Measurements from ENCODE around the gene PRKAG2. TPM values are rescaled to one million over a fixed set of nuclear protein-coding genes. Genes with fewer than 3 reads are reported as not detected.

Gene PRKAG2
- total RNA-seq, 1 donor from 2014 or later, result 15.7 TPM

DNA sequence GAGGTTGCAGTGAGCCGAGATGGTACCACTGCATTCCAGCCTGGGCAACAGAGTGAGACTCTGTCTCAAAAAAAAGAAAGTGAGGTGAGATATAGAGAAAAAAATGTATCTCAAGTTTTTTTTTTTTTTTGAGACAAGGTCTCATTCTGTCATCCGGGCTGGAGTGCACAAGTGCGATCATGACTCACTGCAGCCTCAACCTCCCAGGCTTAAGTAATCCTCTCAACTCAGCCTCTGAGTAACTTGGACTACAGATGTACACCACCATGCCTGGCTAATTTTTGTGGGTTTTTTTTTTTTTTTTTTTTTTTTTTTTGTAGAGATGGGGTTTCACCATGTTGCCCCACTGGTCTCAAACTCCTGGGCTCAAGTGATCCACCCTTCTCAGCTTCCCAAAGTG, 303.9 kb downstream of the PRKAG2 start:
- intact Hi-C loops (cut with micrococcal nuclease), result loop anchor here (5.0 kb wide), 1 partner anchor 184 kb away; no protein-coding TSS in a partner anchor

DNA sequence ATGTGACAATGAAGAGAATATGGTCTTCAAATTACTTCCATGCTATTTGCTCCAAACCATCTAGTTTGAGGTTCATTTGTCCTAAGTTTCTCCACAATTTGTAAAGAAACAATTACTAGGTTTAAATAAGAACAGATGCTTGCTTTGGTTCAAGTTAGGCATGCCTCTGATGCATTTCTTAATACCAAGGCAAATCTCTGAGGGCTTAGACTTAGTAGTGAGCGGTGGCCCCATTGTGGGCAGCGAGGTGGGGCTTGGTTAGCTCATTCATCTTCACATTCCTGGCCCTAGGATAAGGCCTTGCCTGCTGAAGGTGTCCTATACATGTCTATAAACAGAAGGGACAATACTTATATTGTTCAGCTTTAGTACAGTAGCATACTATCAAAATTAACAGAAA, 304.8 kb downstream of the PRKAG2 start:
- intact Hi-C loops (cut with micrococcal nuclease), result loop anchor here (5.0 kb wide), 1 partner anchor 185 kb away; no protein-coding TSS in a partner anchor

DNA sequence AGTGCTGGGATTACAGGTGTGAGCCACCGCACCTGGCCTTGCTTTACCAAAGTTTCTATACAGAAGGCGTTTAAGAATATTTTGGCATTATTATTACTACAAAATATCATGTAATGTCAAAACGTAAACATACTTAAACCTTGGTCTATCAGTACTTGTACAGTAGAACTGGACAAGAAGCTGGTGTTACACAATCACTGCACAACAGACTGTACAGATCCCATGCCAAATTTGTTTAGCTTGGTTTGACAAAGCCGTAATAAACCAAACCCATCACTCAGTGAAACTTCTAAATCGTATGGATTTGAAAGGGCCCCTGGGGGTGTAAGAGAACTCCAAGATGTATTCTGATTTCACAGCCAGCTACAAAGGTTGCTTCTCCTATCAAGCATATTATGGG, 305.4 kb downstream of the PRKAG2 start:
- intact Hi-C loops (cut with micrococcal nuclease), result loop anchor here (5.0 kb wide), 1 partner anchor 186 kb away; no protein-coding TSS in a partner anchor

DNA sequence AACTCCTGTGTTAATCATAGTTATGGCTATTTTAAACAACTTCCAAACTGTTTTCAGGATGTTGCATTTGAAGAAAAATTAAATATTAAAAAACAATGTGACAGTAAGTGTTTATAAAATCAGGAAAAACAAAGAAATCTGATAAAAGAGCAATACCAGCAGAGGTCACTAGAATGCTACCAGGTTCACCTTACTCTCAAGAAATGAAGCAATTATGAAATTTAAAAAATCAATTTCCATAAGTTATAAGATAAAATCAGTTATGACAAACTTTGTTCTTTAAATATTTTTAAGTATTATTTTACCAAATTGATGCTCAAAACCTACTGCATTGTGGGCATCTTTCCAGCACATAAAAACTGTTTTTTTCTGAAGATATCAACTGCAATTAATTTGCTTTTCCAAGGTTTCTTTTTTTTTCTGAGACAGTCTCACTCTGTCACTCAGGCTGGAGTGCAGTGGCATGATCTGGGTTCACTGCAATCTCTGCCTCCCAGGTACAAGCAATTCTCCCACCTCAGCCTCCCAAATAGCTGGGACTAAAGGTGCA, 306.5 kb downstream of the PRKAG2 start:
- intact Hi-C loops (cut with micrococcal nuclease), result loop anchor here (5.0 kb wide), 1 partner anchor 187 kb away; no protein-coding TSS in a partner anchor

DNA sequence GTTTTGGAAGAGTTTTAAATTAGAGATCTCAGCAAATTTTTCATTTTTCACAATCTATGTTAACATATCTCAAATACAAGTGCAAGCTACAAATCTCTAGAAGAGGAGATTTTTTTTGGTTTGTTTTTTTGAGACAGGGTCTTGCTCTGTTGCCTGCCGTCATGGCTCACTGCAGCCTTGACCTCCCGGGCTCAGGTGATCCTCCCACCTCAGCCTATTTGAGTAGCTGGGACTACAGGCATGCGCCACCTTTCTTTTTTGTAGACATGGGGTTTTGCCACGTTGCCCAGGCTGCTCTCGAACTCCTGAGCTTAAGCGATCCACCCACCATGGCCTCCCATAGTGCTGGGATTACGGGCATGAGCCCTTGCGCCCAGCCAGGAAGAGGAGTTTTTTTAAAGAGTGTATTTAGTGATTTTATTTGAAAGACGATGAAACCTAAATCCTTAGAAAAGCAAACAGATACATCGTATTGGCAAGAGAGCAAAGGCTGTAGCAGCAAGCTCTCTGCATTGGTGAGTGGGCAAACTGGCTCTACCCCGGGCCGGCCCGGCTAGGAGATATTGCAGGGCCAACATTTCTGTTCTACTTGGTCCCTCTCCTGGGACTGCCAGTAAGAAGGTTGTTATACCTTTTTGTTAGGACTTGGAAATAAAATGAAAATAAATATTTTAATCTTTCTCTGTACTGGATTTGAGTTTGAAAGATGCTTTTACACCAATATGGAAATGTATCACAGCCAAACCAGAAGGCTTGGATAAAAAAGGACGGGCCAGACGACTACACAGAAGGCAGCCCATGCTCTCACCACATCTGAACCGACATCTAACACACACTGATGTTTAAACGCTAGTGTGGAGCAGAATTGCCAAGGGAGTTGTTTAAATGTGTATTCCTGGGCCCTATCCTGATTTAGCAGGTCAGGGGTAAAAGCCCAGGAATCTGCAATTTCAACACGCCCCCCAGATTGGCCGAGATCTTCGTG, 307.7 kb downstream of the PRKAG2 start:
- intact Hi-C loops (cut with micrococcal nuclease), result no loop called here

DNA sequence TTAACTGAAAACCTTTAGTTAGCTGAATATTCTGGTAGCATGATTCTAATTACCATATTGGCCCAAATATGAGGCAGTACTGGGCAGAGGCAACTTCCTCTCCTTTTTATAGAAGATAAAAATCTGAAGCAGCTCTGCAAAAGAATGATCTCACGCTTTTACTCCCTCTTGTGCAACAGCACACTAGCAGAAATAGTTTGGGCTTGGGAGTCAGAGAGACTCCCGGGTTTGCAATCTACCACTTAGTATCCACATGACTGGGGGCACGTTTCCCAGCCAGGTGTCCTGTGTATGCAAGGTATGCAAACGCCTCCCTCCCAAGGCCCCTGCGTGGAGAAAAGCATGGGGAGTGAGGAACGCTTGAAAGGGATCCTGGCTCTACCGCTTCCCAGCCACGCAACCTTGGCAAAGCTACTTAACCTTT, 310.0 kb downstream of the PRKAG2 start:
- intact Hi-C loops (cut with micrococcal nuclease), result no loop called here

DNA sequence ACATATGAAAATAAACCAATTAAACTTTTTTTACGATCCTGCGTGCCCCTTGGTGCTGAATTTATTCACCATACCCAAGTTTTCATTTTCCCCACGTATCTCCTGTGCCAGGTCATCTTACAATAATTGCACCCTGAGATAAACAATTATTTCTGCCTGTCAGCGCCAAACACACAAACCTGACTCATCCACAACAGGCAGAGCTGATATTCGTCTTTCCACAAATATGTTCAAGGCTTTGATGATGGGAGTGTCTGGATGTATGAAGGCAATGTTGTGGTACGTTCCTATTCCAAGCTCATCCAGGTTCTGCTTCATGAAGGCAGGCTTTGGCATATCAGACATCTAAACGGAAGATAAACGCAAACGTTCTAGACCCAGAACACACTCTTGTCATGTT, 311.4 kb downstream of the PRKAG2 start:
- intact Hi-C loops (cut with micrococcal nuclease), result no loop called here

DNA sequence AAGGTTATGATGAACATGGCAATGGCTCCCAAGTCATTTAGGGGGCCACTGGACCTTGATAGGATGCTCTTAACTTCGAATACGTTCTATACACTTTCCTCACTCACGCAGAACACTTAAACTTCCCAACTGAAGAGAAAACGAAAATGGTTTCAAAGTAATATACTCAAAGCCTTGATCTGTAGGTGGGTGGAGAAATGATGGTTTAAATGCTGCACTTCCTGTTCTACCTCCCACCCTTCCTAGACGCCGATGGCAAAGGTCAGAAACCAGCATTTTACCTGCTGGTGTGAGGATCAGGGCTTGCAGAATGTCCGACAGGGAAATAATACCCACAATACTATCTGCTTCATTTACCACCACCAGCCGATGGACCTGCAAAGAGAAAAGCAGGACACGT, 316.7 kb downstream of the PRKAG2 start:
- intact Hi-C loops (cut with micrococcal nuclease), result no loop called here

DNA sequence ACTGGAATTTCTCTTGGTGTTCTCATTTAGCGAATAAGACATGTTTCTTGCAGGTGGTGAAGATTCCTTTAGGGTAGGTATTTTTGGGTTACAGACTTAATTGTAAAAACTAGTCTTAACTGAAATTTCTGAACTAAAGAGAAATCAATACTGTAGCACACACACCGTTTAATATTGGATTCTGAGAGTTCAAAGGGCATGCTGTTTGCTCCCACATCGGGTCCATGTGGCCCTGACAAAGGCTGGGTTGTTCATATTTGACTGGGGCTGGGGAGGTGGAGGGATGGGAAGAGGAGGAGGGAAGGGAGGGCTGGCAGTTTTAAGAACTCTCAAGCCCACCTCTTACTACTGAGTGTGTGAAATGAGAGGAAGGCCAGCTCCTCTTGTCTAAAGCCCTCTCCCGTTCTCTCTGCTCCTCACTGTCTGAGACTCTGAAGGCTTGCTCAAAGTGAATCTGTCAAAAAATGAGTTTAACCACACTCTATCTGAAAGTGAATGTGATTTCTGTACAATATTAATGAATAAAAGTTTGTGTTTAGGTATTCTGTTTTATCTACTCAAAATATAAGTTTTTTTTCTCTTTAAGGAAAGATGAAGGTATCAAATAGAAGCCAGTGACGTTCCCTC, 317.2 kb downstream of the PRKAG2 start:
- intact Hi-C loops (cut with micrococcal nuclease), result no loop called here

DNA sequence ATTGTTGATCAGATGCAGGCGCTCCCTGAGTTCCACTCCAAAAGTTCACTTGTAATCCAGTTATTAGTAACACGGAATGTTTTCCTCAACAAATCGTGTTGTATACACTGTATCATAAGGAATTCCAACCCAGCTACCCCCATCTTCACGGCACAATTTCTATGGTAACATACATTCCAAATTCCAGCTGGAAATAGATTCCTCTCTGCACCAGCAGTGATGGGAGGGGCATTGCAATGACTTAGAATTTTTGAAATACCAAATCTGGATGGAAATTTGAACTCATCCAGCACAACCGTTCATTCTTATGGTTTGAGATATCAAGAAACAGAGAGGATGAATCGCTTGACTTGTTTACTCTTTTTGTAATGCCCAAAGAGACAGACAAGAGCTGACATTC, 318.3 kb downstream of the PRKAG2 start:
- intact Hi-C loops (cut with micrococcal nuclease), result no loop called here

DNA sequence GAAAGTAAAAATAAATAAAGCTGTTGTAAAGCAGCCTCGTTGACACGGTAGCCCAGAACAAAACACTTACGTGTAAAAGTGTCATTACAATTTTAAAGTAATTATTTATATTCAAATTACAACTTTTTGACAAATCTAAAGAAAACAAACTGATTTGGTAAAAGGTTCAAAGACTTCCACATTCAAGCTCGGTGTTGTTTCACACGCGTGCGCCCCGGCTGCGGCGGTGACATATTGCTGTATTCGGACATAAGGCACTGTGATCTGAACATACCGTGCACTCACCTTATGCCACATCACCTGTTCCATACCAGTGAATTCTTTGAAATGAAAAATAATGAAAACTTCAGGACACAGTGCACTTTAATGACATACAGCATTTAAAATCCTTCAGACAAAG, 320.3 kb downstream of the PRKAG2 start:
- intact Hi-C loops (cut with micrococcal nuclease), result no loop called here

DNA sequence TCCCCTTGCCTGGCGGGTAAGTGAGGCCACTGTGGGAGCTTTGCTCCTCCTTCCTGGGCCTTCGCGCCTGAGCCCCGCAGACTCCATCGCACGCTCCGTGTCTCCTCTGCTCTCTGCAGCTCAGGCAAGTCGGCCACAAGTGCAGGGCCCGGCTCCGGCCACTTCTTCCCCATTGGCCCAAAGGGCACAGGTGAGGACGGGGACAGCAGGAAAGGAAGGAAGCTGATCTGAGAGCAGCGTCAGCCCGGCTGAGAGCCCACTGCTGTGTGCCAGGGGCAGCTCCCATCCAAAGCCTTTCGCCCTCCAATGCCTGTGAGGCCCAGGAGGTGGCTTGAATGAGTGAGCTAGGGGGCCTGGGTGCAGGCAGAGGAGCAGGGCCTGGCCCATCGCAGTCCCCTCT, 323.6 kb downstream of the PRKAG2 start:
- intact Hi-C loops (cut with micrococcal nuclease), result no loop called here

DNA sequence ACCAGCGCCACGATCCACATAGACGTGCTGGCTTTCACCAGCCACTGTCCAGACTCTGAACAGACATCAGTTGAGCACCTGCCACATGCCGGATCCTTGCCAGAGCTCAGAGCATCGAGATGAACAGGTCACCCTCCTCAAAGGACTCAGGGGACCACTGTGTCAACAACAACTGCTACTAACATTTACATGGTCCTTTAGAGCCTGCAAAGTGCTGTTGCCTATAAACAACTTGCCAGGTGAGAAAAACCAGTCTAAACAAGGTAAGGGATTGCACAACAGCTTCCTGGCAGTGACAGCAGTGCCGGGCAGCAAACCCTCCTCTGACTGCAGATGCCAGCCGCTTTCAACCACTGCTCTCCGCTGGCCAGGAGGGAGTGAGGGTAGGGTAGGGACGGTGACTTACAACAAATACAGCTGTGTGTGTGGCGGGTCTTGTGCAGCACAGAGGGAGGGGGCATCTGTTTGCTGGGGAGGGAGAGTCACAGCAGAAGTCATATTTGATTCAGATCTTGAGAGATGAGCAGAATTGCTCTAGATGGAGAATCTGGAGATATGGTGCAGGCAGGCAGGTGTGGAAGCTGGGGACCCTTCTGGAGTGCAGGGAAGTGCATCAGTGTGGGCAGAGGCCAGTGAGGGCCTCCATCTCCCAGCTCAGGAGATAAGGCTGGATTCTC, 324.4 kb downstream of the PRKAG2 start:
- intact Hi-C loops (cut with micrococcal nuclease), result no loop called here

DNA sequence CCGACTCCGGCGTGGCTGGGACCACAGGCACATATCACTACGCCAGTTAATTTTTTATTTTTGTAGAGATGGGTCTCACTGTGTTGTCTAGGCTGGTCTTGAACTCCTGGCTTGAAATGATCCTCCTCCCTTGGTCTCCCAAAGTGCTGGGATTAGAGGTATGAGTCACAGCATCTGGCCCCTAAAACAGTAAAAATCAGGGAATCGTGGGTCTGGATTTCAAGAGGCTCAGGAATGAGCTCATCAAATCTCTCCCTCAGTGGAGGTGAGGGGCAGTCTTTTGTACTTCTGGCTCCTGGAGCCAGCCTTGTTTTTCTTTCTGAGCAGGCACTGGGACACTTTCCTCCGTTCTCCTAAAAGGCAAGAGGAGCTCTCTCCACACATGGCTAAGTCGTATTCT, 325.1 kb downstream of the PRKAG2 start:
- intact Hi-C loops (cut with micrococcal nuclease), result no loop called here

DNA sequence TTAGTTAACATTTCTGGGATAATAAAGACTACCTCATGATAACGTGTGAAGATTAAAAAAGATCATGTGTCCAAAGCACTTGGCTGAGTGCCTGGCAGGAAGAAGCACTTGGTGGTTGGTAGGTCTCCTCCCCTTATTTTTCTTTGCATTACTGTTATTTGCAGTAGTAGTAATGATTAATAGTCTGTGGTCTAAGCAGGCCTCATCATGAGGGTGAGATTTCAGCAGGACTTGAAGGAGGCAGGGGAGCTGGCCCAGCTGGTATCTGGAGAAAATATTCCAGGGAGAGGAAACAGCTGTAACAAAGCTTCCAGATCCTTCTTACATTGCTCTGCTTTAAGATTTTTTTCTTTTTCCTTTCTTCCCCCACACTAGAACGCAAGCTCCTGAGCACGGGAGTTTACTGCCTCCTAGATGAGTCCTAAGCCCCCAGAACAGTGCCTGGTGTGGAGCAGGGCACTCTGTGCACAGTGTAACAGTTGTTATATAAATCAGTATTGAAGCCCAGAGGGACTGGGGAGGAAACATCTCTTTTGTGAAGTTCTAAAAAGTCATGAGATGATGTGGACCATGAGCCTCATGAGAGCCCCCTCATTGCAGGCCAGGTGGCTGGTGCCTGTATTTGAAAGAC, 326.1 kb downstream of the PRKAG2 start:
- intact Hi-C loops (cut with micrococcal nuclease), result no loop called here

DNA sequence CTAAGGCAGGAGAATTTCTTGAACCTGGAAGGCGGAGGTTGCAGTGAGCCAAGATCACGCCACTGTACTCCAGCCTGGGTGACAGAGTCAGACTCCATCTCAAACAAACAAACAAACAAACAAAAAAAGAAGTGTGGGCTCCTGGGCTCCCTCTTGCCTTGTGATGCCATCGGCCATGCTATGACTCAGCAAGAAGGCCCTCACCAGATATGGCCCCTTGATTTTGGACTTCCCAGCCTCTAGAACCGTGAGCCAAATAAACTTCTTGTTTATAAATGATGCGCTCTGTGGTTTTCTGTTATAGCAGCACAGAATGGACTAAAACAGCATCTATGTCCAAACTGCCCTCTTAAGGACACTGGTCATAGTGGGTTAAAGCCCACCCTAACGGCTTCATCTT, 327.3 kb downstream of the PRKAG2 start:
- intact Hi-C loops (cut with micrococcal nuclease), result no loop called here

DNA sequence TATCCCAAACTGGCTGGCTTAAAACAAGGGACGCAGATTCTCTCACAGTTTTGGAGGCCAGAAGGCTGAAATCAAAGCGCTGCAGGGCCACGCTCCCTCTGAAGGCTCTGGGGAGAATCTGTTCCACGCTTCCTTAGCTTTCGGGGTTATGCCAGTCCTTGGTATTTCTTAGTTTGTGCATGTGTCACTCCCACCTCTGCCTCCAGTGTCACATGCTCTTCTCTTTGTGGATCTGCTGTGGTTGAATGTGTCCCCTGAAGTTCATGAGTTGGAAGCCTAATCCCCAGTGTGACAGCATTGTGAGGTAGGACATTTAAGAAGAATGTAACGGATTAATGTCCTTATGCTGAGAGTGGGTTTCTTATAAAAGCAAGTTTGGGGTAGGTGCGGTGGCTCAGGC, 327.8 kb downstream of the PRKAG2 start:
- intact Hi-C loops (cut with micrococcal nuclease), result no loop called here

DNA sequence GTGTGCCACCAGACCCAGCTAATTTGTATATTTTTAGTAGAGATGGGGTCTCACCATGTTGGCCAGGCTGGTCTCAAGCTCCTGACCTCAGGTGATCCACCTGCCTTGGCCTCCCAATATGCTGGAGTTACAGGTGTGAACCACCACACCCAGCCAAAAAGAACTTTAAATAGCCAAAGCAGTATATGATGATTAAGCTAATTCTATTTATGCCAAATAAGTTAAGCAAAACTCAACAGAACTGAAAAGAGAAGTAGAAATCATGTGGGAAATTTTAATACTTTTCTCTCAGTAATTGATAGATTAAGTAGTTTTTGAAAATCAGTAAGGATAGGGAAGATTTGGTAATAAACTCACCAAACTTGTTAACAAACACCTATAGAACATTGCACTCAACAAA, 332.7 kb downstream of the PRKAG2 start:
- intact Hi-C loops (cut with micrococcal nuclease), result no loop called here

DNA sequence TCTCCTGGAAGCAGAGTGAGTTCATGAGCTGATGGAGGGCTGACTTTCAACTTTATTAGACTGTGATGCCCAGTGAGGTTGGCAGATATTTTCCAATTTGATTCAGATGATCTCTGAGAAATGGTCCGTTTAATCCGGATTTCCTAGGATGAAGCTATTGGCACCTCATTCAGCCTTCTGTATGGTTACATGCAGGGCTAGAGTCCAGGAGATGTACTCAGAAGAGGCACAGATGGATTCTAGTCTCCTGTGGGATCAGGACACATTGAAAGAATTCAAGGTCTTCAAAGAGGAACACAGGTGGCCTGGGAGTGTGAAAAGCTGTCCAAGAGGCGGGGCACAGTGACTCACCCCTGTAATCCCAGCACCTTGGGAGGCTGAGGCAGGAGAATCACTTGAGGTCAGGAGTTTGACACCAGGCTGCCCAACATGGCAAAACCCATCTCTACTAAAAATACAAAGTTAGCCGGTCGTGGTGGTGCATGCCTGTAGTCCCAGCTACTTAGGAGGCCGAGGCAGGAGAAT, 334.2 kb downstream of the PRKAG2 start:
- intact Hi-C loops (cut with micrococcal nuclease), result no loop called here

DNA sequence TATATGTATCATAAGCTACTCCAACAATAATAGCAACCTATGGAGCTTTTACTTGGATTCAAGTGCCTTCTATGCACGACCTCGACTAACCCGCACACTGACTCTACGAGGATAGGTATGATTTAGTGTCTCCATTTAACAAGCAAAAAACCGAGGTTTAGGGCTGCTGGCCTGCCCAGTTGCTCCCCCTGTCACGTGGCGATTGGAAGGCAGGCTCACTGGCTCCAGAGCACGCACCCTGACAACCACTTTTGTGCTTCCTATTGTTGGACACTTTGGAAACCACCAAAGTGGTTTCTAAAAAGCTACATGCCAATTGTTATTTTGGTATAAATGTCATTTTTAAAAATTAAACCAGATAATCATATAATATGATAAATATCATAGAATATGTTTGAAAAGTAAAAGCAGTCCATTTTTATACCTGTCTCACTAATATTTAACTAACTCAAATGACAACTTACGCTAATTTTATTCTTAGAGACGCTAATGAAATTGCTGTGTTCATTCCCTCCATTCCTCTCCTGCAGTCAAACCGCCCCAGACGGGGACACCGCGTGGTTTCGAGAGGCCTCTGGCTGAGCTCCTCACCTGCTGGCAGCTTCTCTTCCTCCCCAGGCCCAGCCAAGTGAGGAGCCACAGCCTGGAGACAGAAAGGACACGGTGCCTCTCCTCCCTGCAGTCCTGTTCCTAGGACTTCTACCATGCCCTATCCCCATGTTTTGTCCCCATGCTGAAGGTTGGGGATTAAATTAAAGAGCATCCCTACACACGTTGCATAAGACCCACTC, 335.0 kb downstream of the PRKAG2 start:
- intact Hi-C loops (cut with micrococcal nuclease), result no loop called here
